Measurements from ENCODE around the gene PPTC7.

PPTC7 gene

DNA sequence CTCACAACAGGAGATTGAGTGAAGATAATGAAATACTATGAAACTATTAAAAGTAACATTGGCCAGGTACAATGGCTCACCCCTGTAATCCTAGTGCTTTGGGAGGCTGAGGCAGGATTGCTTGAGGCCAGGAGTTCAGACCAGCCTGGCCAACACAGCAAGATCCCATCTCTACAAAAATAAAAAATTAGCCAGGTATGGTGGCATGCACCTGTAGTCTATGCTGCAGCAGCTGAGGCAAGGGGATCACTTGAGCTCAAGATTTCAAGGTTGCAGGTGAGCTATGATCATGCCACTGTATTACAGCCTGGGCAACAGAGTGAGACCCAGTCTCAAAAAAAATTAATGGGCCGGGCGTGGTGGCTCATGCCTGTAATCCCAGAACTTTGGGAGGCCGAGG, 66.1 kb downstream of the PPTC7 start (continued):
- TF ChIP-seq, protein P1, sequence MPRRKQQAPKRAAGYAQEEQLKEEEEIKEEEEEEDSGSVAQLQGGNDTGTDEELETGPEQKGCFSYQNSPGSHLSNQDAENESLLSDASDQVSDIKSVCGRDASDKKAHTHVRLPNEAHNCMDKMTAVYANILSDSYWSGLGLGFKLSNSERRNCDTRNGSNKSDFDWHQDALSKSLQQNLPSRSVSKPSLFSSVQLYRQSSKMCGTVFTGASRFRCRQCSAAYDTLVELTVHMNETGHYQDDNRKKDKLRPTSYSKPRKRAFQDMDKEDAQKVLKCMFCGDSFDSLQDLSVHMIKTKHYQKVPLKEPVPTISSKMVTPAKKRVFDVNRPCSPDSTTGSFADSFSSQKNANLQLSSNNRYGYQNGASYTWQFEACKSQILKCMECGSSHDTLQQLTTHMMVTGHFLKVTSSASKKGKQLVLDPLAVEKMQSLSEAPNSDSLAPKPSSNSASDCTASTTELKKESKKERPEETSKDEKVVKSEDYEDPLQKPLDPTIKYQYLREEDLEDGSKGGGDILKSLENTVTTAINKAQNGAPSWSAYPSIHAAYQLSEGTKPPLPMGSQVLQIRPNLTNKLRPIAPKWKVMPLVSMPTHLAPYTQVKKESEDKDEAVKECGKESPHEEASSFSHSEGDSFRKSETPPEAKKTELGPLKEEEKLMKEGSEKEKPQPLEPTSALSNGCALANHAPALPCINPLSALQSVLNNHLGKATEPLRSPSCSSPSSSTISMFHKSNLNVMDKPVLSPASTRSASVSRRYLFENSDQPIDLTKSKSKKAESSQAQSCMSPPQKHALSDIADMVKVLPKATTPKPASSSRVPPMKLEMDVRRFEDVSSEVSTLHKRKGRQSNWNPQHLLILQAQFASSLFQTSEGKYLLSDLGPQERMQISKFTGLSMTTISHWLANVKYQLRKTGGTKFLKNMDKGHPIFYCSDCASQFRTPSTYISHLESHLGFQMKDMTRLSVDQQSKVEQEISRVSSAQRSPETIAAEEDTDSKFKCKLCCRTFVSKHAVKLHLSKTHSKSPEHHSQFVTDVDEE (CRISPR knock-in tag; IDR thresholded peaks at IDR 0.05): no peak
- TF ChIP-seq TCF4 (CRISPR knock-in tag; IDR thresholded peaks at IDR 0.05; ENCODE audit: borderline replicate concordance): no peak
- no peak for TF ChIP-seq ZC3H10 (CRISPR knock-in tag; IDR thresholded peaks at IDR 0.05)
- no peak for TF ChIP-seq ZFP30 (CRISPR knock-in tag; IDR thresholded peaks at IDR 0.05)
- TF ChIP-seq, protein P2, sequence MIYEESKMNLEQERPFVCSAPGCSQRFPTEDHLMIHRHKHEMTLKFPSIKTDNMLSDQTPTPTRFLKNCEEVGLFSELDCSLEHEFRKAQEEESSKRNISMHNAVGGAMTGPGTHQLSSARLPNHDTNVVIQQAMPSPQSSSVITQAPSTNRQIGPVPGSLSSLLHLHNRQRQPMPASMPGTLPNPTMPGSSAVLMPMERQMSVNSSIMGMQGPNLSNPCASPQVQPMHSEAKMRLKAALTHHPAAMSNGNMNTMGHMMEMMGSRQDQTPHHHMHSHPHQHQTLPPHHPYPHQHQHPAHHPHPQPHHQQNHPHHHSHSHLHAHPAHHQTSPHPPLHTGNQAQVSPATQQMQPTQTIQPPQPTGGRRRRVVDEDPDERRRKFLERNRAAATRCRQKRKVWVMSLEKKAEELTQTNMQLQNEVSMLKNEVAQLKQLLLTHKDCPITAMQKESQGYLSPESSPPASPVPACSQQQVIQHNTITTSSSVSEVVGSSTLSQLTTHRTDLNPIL (CRISPR knock-in tag; IDR thresholded peaks at IDR 0.05; ENCODE audit: low read depth): no peak
- no peak for TF ChIP-seq ZFP3 (CRISPR knock-in tag; IDR thresholded peaks at IDR 0.05)
- no peak for TF ChIP-seq ARNTL (CRISPR knock-in tag; IDR thresholded peaks at IDR 0.05; ENCODE audit: borderline replicate concordance, low read depth)

DNA sequence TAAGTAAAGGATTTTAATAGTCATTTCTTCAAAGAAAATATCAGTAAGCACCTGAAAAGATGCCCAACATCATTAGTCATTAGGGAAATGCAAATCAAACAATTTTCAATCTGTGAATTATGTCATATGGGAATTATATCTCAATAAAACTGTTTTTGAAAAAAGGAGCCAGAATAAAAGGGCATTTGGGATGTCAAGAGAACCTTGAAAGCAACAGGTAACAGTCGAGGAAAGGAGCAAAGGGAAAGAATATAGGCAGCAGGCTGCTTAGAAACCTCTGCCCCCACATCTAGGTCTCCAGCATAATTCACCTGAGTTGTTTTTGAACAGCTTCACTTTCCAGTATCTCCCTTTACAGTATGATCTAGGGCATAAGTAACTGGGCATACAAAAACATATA, 68.8 kb downstream of the PPTC7 start:
- TF ChIP-seq, protein P3, sequence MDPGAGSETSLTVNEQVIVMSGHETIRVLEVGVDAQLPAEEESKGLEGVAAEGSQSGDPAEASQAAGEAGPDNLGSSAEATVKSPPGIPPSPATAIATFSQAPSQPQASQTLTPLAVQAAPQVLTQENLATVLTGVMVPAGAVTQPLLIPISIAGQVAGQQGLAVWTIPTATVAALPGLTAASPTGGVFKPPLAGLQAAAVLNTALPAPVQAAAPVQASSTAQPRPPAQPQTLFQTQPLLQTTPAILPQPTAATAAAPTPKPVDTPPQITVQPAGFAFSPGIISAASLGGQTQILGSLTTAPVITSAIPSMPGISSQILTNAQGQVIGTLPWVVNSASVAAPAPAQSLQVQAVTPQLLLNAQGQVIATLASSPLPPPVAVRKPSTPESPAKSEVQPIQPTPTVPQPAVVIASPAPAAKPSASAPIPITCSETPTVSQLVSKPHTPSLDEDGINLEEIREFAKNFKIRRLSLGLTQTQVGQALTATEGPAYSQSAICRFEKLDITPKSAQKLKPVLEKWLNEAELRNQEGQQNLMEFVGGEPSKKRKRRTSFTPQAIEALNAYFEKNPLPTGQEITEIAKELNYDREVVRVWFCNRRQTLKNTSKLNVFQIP (CRISPR knock-in tag; IDR thresholded peaks at IDR 0.05; ENCODE audit: borderline replicate concordance, low read depth): no peak
- TF ChIP-seq PPARA (CRISPR knock-in tag; IDR thresholded peaks at IDR 0.05; ENCODE audit: borderline replicate concordance): no peak
- ATAC-seq: no peak

DNA sequence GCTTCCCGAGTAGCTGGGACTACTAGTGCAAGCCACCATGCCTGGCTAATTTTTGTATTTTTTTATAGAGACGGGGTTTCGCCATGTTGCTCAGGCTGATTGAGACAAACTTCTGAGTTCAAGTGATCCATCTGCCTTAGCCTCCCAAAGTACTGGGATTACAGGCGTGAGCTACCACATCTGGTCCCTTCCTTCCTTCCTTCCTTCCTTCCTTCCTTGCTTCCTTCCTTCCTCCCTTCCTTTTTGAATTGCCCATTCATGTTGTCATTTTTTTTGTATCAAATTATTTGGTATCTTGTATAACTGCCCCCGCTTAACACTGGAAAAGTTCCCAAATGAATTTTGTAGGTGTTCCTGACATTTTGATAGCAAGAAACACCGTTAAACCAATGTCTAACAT, 69.3 kb downstream of the PPTC7 start:
- TF ChIP-seq ZC3H10 (CRISPR knock-in tag; IDR thresholded peaks at IDR 0.05): no peak
- TF ChIP-seq, protein P2 (CRISPR knock-in tag; IDR thresholded peaks at IDR 0.05; ENCODE audit: low read depth): no peak
- TF ChIP-seq PPARA (CRISPR knock-in tag; IDR thresholded peaks at IDR 0.05; ENCODE audit: borderline replicate concordance): no peak
- TF ChIP-seq RARB (CRISPR knock-in tag; IDR thresholded peaks at IDR 0.05): no peak
- TF ChIP-seq GLIS3 (CRISPR knock-in tag; IDR thresholded peaks at IDR 0.05): no peak
- TF ChIP-seq, protein P3 (CRISPR knock-in tag; IDR thresholded peaks at IDR 0.05; ENCODE audit: borderline replicate concordance, low read depth): no peak
- no peak for TF ChIP-seq ARNTL (CRISPR knock-in tag; IDR thresholded peaks at IDR 0.05; ENCODE audit: borderline replicate concordance, low read depth)
- TF ChIP-seq, protein P4, sequence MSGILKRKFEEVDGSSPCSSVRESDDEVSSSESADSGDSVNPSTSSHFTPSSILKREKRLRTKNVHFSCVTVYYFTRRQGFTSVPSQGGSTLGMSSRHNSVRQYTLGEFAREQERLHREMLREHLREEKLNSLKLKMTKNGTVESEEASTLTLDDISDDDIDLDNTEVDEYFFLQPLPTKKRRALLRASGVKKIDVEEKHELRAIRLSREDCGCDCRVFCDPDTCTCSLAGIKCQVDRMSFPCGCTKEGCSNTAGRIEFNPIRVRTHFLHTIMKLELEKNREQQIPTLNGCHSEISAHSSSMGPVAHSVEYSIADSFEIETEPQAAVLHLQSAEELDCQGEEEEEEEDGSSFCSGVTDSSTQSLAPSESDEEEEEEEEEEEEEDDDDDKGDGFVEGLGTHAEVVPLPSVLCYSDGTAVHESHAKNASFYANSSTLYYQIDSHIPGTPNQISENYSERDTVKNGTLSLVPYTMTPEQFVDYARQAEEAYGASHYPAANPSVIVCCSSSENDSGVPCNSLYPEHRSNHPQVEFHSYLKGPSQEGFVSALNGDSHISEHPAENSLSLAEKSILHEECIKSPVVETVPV (CRISPR knock-in tag; IDR thresholded peaks at IDR 0.05): no peak
- no peak for TF ChIP-seq ZFP30 (CRISPR knock-in tag; IDR thresholded peaks at IDR 0.05)
- no peak for TF ChIP-seq SNAI2 (CRISPR knock-in tag; IDR thresholded peaks at IDR 0.05)
- no peak for TF ChIP-seq TOX (CRISPR knock-in tag; IDR thresholded peaks at IDR 0.05; ENCODE audit: borderline replicate concordance)
- TF ChIP-seq BACH2 (CRISPR knock-in tag; IDR thresholded peaks at IDR 0.05; ENCODE audit: borderline replicate concordance): no peak
- no peak for TF ChIP-seq ZFP3 (CRISPR knock-in tag; IDR thresholded peaks at IDR 0.05)
- TF ChIP-seq ISL1 (CRISPR knock-in tag; IDR thresholded peaks at IDR 0.05): no peak
- no peak for TF ChIP-seq TCF4 (CRISPR knock-in tag; IDR thresholded peaks at IDR 0.05; ENCODE audit: borderline replicate concordance)
- TF ChIP-seq, protein P1 (CRISPR knock-in tag; IDR thresholded peaks at IDR 0.05): no peak
- no peak for TF ChIP-seq ZNF565 (CRISPR knock-in tag; conservative IDR thresholded peaks at IDR 0.05; ENCODE audit: low read depth)
- ATAC-seq: no peak

Data from SK-N-SH treated with all-trans-retinoic acid at 6 μM for 48 hours (cell line).